Cardiac fibroblast (primary cell): ENCODE results near the gene ADGRV1.

ENCODE experiments used
- DNase-seq, 2 donors: peaks; one replicate each; pipeline versions ENCODE4 v3.0.0 to v3.0.0-alpha.2; 2010; ENCODE audit warnings: low read depth in 2 of 2
- H3K4me3 ChIP-seq, 2 donors: replicated peaks in 1 of 2; 1 replicate in 1 of 2; 2 replicates in 1 of 2; pipeline ENCODE4 v1.5.1; 2011; ENCODE audit warnings: low read depth in 2 of 2, low read length in 2 of 2, mild to moderate bottlenecking in 2 of 2, moderate library complexity in 1 of 2
- TF ChIP-seq, protein P1 (sequence below): IDR thresholded peaks from one replicate; pipeline ENCODE4 v1.5.1; 2011; ENCODE audit warnings: low read depth, mild to moderate bottlenecking, low read length, inconsistent platforms

Gene ADGRV1

DNA sequence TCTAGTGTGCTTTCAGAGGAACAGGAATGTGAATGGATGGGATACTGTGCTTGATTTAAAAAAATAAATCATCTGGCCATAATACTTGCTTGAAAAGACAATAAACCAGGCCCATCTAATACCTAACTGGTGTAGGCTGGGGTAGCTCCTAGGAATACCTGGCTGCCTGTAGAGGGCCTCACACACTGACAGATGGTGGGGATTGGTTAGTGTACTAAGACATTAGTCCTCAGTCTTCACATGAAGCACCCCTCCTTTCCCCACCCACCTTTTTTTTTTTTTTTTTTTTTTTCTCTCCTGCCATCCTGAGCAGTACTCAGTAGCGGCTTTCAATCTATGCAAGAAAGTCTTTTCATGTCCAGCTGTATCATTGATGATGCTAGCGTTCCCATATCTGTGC, 130.5 kb downstream of the ADGRV1 start:
- TF ChIP-seq, protein P1, sequence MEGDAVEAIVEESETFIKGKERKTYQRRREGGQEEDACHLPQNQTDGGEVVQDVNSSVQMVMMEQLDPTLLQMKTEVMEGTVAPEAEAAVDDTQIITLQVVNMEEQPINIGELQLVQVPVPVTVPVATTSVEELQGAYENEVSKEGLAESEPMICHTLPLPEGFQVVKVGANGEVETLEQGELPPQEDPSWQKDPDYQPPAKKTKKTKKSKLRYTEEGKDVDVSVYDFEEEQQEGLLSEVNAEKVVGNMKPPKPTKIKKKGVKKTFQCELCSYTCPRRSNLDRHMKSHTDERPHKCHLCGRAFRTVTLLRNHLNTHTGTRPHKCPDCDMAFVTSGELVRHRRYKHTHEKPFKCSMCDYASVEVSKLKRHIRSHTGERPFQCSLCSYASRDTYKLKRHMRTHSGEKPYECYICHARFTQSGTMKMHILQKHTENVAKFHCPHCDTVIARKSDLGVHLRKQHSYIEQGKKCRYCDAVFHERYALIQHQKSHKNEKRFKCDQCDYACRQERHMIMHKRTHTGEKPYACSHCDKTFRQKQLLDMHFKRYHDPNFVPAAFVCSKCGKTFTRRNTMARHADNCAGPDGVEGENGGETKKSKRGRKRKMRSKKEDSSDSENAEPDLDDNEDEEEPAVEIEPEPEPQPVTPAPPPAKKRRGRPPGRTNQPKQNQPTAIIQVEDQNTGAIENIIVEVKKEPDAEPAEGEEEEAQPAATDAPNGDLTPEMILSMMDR, result no peak
- no peak overlapping the region for H3K4me3 ChIP-seq
- DNase-seq, result no peak

DNA sequence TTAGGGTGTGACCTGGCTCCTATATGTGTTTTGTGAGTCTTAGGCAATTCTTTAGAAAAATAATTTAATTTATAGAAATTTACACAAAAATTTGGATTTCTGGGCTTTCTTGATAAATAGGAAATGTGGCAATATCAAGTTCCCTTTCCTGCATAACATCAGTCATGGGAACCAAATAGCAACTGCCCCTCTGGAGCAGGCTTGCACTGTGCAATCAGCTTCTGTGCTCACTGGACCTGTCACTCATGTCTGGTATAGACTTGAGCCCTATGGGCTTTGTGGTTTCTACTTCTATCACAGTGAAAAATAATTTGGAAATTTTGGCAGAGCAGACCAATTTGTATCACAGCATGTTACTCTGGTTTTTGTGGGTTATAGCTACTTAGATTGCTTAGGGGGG, 131.7 kb downstream of the ADGRV1 start:
- no peak overlapping the region for H3K4me3 ChIP-seq
- TF ChIP-seq, protein P1, result no peak
- DNase-seq, result no peak

DNA sequence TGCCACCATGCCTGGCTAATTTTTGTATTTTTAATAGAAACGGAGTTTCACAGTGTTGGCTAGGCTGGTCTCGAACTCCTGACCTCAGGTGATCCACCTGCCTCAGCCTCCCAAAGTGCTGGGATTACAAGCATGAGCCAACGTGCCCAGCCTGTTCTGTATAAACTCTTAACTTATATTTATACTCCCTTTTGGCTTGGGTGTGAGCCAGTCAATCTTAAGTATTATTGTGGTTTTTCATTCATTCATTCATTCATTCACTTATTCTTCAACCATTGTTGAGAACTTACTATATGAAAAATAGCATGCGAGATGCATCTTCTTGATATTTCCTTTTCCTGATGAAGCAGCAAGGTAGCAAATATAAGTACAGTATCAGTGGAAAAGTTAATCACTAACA, 132.9 kb downstream of the ADGRV1 start:
- TF ChIP-seq, protein P1, result no peak
- no peak for DNase-seq
- H3K4me3 ChIP-seq, result no peak overlapping the region

DNA sequence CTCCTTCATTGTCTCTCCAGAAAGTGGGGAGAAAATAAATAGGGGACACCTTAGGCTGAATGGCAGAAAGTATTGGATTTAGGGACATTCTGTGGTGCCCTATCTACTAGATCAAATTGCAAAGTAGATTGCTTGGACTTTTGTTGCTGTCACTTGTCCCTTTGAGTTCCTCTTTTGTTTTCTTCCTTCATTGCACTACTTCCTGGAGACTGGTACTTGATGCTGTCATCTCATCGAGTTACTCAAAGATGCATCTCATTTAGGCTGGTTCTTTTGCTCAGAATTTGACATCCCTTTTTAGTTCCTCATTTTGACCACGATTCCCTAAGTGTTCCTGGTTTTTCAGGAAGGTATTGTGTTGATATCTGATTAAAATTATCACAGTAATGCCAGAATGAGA, 137.6 kb downstream of the ADGRV1 start:
- TF ChIP-seq, protein P1, result no peak
- H3K4me3 ChIP-seq, result no peak overlapping the region
- no peak for DNase-seq

DNA sequence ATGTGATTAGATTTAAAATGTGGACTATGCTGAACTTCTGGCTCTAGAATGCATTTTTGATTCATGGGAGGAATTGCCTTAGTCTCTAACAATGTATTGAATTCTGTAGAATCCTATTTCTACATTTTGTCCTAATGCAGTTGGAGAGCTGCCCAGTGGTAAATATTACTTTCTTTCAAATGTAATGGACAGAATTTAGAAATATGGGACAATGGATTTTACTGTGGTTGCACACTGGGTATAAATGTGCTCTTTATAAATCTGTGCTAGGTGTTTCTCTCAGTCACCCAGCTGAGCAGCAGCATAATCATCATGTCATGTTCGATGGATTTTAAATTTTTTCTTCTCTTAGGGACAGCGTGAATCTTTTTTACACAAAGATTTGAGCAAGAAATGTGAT, 141.7 kb downstream of the ADGRV1 start:
- TF ChIP-seq, protein P1, result no peak

DNA sequence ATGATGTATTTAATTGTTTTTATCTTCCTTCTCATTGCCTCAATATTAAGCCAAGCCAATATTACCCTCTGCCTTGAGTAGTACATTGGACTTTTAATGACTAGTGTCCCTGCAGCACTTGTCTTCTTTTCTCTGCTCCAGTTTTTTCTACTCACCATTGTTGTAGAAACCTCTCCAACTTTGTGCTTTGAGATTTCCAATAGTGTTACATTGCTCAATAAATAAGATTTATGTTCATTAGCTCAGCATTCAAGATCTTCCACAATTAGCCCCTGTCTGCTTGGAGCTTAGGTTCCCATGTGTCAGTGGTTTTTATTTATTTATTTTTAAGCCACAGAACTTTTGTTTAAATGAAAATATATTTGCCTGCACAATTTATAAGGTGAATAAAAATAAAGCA, 145.3 kb downstream of the ADGRV1 start:
- no peak for DNase-seq
- H3K4me3 ChIP-seq, result no peak overlapping the region
- TF ChIP-seq, protein P1, result no peak

More for the DNA sequence above, 141.7 kb downstream of the ADGRV1 start:
- H3K4me3 ChIP-seq, result no peak overlapping the region
- no peak for DNase-seq

DNA sequence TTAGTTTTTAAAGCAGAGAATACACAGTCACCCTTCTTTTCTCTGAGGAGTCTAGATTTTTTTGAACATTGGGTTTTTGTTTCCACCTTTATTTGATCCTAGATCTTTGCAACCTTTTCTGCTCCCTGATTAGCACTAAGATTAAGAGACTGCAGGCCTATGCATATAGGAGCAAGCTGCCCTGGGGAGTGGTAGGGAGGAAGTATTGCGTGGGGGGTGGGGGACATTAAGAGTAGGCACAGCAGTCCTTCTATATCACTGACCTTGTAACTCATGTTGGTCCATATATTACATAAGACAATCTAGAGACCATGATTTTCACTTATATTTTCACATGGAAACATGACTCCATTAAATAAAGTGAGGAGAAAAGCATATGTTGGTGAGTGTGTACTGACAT, 149.1 kb downstream of the ADGRV1 start:
- TF ChIP-seq, protein P1, result no peak
- H3K4me3 ChIP-seq, result no peak overlapping the region
- DNase-seq, result no peak
